HUES6 (cell line): ENCODE measurements around the gene ITGA2B.

Experiments
- H3K27ac ChIP-seq: 2 replicates; pipeline ENCODE4 v1.7.0; 2013; ENCODE audit warnings: low read depth, mild to moderate bottlenecking, low read length, inconsistent platforms
- H3K27me3 ChIP-seq: 2 replicates; pipeline ENCODE4 v1.6.1; 2013; ENCODE audit warnings: low read length; ENCODE audit not compliant: control insufficient read depth, insufficient read depth
- H3K36me3 ChIP-seq: 2 replicates; pipeline ENCODE4 v1.6.1; 2013; ENCODE audit warnings: low read length; ENCODE audit not compliant: control insufficient read depth, insufficient read depth
- H3K4me1 ChIP-seq: 2 replicates; pipeline ENCODE4 v1.6.1; 2013; ENCODE audit warnings: low read length; ENCODE audit not compliant: control insufficient read depth, insufficient read depth
- H3K4me3 ChIP-seq: 2 replicates; pipeline ENCODE4 v1.5.1; 2013; ENCODE audit warnings: low read depth, low read length
- H3K9ac ChIP-seq: one replicate; pipeline ENCODE4 v1.6.1; 2013; ENCODE audit warnings: mild to moderate bottlenecking, low read length
- H3K9me3 ChIP-seq: 2 replicates; pipeline ENCODE4 v1.6.1; 2013; ENCODE audit warnings: low read depth, low read length; ENCODE audit not compliant: control insufficient read depth, insufficient read depth

Gene ITGA2B

GRCh38 chr17:44389281-44389680 is at the start of gene ITGA2B:
Gene ITGA2B (minus strand): TSS chr17:44389649. CDS start chr17:44389473, 176 bp downstream.
- Histone ChIP-seq H3K9me3 (no peaks in the 10 kb centered on the region), H3K9ac (no peak within 1 kb of the TSS), H3K36me3 (no peaks in the 10 kb centered on the region), H3K27ac (no peak within 1 kb of the TSS), H3K4me1 (peaks cover 13% of the 10 kb centered on the region), H3K4me3 (no peak within 1 kb of the TSS), H3K27me3 (peaks cover 20% of the 10 kb centered on the region)

- Histone ChIP-seq H3K36me3 (peaks cover 17% of the 10 kb centered on the region), H3K9ac (no peak overlapping the region), H3K27me3 (no peaks in the 10 kb centered on the region), H3K27ac (no peak overlapping the region), H3K9me3 (no peaks in the 10 kb centered on the region), H3K4me1 (peaks cover 10% of the 10 kb centered on the region), H3K4me3 (no peak overlapping the region)
Observed at GRCh38 chr17:44439168-44439567, 49.7 kb upstream of the ITGA2B start.

GRCh38 chr17:44438636-44439035 is 49.2 kb upstream of the ITGA2B start:
- no peaks in the 10 kb centered on the region for H3K9me3 ChIP-seq
- peaks cover 21% of the 10 kb centered on the region for H3K36me3 ChIP-seq
- peaks cover 10% of the 10 kb centered on the region for H3K4me1 ChIP-seq
- H3K9ac ChIP-seq, result no peak overlapping the region
- no peak overlapping the region for H3K4me3 ChIP-seq
- no peaks in the 10 kb centered on the region for H3K27me3 ChIP-seq
- H3K27ac ChIP-seq, result no peak overlapping the region

GRCh38 chr17:44436336-44436735 is 46.9 kb upstream of the ITGA2B start:
- peaks cover 42% of the 10 kb centered on the region for H3K36me3 ChIP-seq
- H3K27ac ChIP-seq, result no peak overlapping the region
- no peaks in the 10 kb centered on the region for H3K9me3 ChIP-seq
- no peaks in the 10 kb centered on the region for H3K27me3 ChIP-seq
- H3K9ac ChIP-seq, result no peak overlapping the region
- H3K4me1 ChIP-seq, result peaks cover 10% of the 10 kb centered on the region
- no peak overlapping the region for H3K4me3 ChIP-seq

- no peaks in the 10 kb centered on the region for H3K4me1 ChIP-seq
- H3K27ac ChIP-seq, result no peak overlapping the region
- H3K4me3 ChIP-seq, result no peak overlapping the region
- H3K36me3 ChIP-seq, result peaks cover 58% of the 10 kb centered on the region
- no peak overlapping the region for H3K9ac ChIP-seq
- H3K27me3 ChIP-seq, result no peaks in the 10 kb centered on the region
- no peaks in the 10 kb centered on the region for H3K9me3 ChIP-seq
Observed at GRCh38 chr17:44432254-44433157, 43.1 kb upstream of the ITGA2B start.

- Histone ChIP-seq H3K4me3 (no peak overlapping the region), H3K9ac (no peak overlapping the region), H3K4me1 (0 out of 2 replicates have a peak, but pooled peaks cover 8% of the 10 kb centered on the region), H3K36me3 (peaks cover 50% of the 10 kb centered on the region), H3K27ac (no peak overlapping the region), H3K27me3 (no peaks in the 10 kb centered on the region), H3K9me3 (no peaks in the 10 kb centered on the region)
Observed at GRCh38 chr17:44424828-44425461, 35.5 kb upstream of the ITGA2B start.

GRCh38 chr17:44417553-44417952 is 28.1 kb upstream of the ITGA2B start:
- Histone ChIP-seq H3K9me3 (no peaks in the 10 kb centered on the region), H3K4me1 (no peaks in the 10 kb centered on the region), H3K27ac (no peak overlapping the region), H3K27me3 (no peaks in the 10 kb centered on the region), H3K9ac (no peak overlapping the region), H3K4me3 (no peak overlapping the region), H3K36me3 (peaks cover 39% of the 10 kb centered on the region)

- Histone ChIP-seq H3K27ac (no peak overlapping the region), H3K27me3 (no peaks in the 10 kb centered on the region), H3K9me3 (no peaks in the 10 kb centered on the region), H3K9ac (no peak overlapping the region), H3K36me3 (peaks cover 36% of the 10 kb centered on the region), H3K4me3 (no peak overlapping the region), H3K4me1 (no peaks in the 10 kb centered on the region)
Observed at GRCh38 chr17:44416558-44417289, 27.3 kb upstream of the ITGA2B start.

GRCh38 chr17:44414394-44415155 is 25.1 kb upstream of the ITGA2B start:
- H3K4me1 ChIP-seq, result no peaks in the 10 kb centered on the region

GRCh38 chr17:44409309-44410028 is 20.0 kb upstream of the ITGA2B start:
- Histone ChIP-seq H3K4me3 (no peak overlapping the region), H3K9ac (no peak overlapping the region), H3K27me3 (no peaks in the 10 kb centered on the region), H3K36me3 (peaks cover 13% of the 10 kb centered on the region; the same call in 1 of the 2 replicates), H3K9me3 (no peaks in the 10 kb centered on the region), H3K27ac (no peak overlapping the region), H3K4me1 (no peaks in the 10 kb centered on the region)

More at GRCh38 chr17:44414394-44415155, 25.1 kb upstream of the ITGA2B start:
- Histone ChIP-seq H3K27me3 (no peaks in the 10 kb centered on the region), H3K36me3 (peaks cover 26% of the 10 kb centered on the region), H3K27ac (no peak overlapping the region), H3K9ac (no peak overlapping the region), H3K4me3 (no peak overlapping the region), H3K9me3 (no peaks in the 10 kb centered on the region)
